Osteocyte (in vitro differentiated cells): ENCODE measurements around the gene RETREG3. TPM values are rescaled to one million over a fixed set of nuclear protein-coding genes. Genes with fewer than 3 reads are reported as not detected.
"Not testable (repeated sequence)": the region's sequence is repeated elsewhere in the genome, so short reads cannot be mapped to it uniquely, and the experiment has no call there.

Source experiments
- DNase-seq: peaks from one replicate; pipeline ENCODE4 v3.0.0; 2021; ENCODE audit warnings: mixed read lengths; ENCODE audit not compliant: unreplicated experiment; ENCODE audit errors: extremely low spot score
- H3K27ac Mint-ChIP-seq: one replicate; pipeline ENCODE4 v1.8.0; 2021; ENCODE audit warnings: mild to moderate bottlenecking, mixed read lengths; ENCODE audit not compliant: unreplicated experiment
- H3K27me3 Mint-ChIP-seq: one replicate; pipeline ENCODE4 v1.8.0; 2021; ENCODE audit warnings: mixed read lengths; ENCODE audit not compliant: unreplicated experiment
- H3K36me3 Mint-ChIP-seq: one replicate; pipeline ENCODE4 v1.8.0; 2021; ENCODE audit warnings: mixed read lengths; ENCODE audit not compliant: unreplicated experiment
- H3K4me1 Mint-ChIP-seq: one replicate; pipeline ENCODE4 v1.8.0; 2021; ENCODE audit warnings: mixed read lengths; ENCODE audit not compliant: unreplicated experiment
- H3K4me3 Mint-ChIP-seq: one replicate; pipeline ENCODE4 v1.8.0; 2021; ENCODE audit warnings: mild to moderate bottlenecking, moderate library complexity, mixed read lengths; ENCODE audit not compliant: unreplicated experiment
- H3K9me3 Mint-ChIP-seq: one replicate; pipeline ENCODE4 v1.8.0; 2021; ENCODE audit warnings: mixed read lengths; ENCODE audit not compliant: unreplicated experiment
- CTCF ChIP-seq: fragments of 200-600 bp; sonication (generic); IDR thresholded peaks from 2 replicates; pipeline ENCODE4 v1.5.0; 2021; ENCODE audit warnings: antibody characterized with exemption, mild to moderate bottlenecking, moderate library complexity
- total RNA-seq: library from RNA; stranded (reverse); gene quantifications from 2 replicates; pipeline ENCODE4 v1.2.1, GENCODE V29; 2021

RETREG3 gene
- total RNA-seq, 1 donor from 2014 or later, result 80.1 TPM

GRCh38 chr17:42541041-42541833 is 67.9 kb downstream of the RETREG3 start:
- Mint-ChIP-seq H3K36me3 (peaks cover 16% of the 10 kb centered on the region), H3K9me3 (no peaks in the 10 kb centered on the region)

GRCh38 chr17:42540558-42540957 is 68.6 kb downstream of the RETREG3 start:
- Mint-ChIP-seq H3K36me3 (peaks cover 16% of the 10 kb centered on the region), H3K4me1 (peaks cover 23% of the 10 kb centered on the region)
- DNase-seq, H3K27ac Mint-ChIP-seq, H3K4me3 Mint-ChIP-seq, H3K9me3 Mint-ChIP-seq, H3K27me3 Mint-ChIP-seq: not testable (repeated sequence)

More at GRCh38 chr17:42541041-42541833, 67.9 kb downstream of the RETREG3 start:
- no peak for DNase-seq
- Mint-ChIP-seq H3K4me1 (peaks cover 19% of the 10 kb centered on the region), H3K4me3 (no peak overlapping the region), H3K27ac (no peak overlapping the region), H3K27me3 (no peaks in the 10 kb centered on the region)
- TF ChIP-seq CTCF, result no peak

- no peak for DNase-seq
- no peak for TF ChIP-seq CTCF
- Mint-ChIP-seq H3K36me3 (peaks cover 15% of the 10 kb centered on the region), H3K27me3 (no peaks in the 10 kb centered on the region), H3K27ac (peak overlapping the region; percentile 71), H3K4me3 (peak overlapping the region; percentile 85), H3K4me1 (peaks cover 32% of the 10 kb centered on the region), H3K9me3 (no peaks in the 10 kb centered on the region)
These were observed 70.7 kb downstream of the RETREG3 start for GRCh38 chr17:42538482-42538881.

GRCh38 chr17:42537826-42538451 is 71.2 kb downstream of the RETREG3 start:
- Mint-ChIP-seq H3K36me3 (peaks cover 12% of the 10 kb centered on the region), H3K4me3 (peak overlapping the region; percentile 85), H3K27ac (peak overlapping the region; percentile 71)

GRCh38 chr17:42537156-42537805 is 71.9 kb downstream of the RETREG3 start:
- Mint-ChIP-seq H3K4me1 (peaks cover 34% of the 10 kb centered on the region), H3K36me3 (peaks cover 10% of the 10 kb centered on the region), H3K27ac (peak overlapping the region; percentile 78), H3K9me3 (no peaks in the 10 kb centered on the region), H3K4me3 (peak overlapping the region; percentile 85), H3K27me3 (no peaks in the 10 kb centered on the region)
- no peak for TF ChIP-seq CTCF
- no peak for DNase-seq

More at GRCh38 chr17:42537826-42538451, 71.2 kb downstream of the RETREG3 start:
- DNase-seq, result no peak
- Mint-ChIP-seq H3K27me3 (no peaks in the 10 kb centered on the region), H3K9me3 (no peaks in the 10 kb centered on the region), H3K4me1 (peaks cover 34% of the 10 kb centered on the region)
- TF ChIP-seq CTCF, result no peak
